HL-60 (cell line): ENCODE measurements around the gene ATP6V1D.

ENCODE experiments used
- DNase-seq, 2 experiments: peaks; one replicate each; pipeline ENCODE4 v3.0.0-alpha.2; 2010 to 2020; ENCODE audit warnings: low read depth in 1 of 2, low spot score in 1 of 2
- H3K27ac ChIP-seq: fragments of 250-450 bp; sonication (Bioruptor Pico); replicated peaks from 2 replicates; pipeline ENCODE4 v1.5.1; 2020; ENCODE audit warnings: mild to moderate bottlenecking, moderate library complexity
- H3K27me3 ChIP-seq: fragments of 250-450 bp; sonication (Bioruptor Pico); 2 replicates; pipeline ENCODE4 v1.5.1; 2021; ENCODE audit warnings: mild to moderate bottlenecking, moderate library complexity; ENCODE audit not compliant: insufficient read depth, poor library complexity, severe bottlenecking
- H3K4me3 ChIP-seq: replicated peaks from 2 replicates; pipeline ENCODE4 v1.5.1; 2011; ENCODE audit warnings: mild to moderate bottlenecking, control low read depth, low read length; ENCODE audit not compliant: insufficient read depth
- CTCF ChIP-seq: IDR thresholded peaks from one replicate; pipeline ENCODE4 v1.5.1; 2011; ENCODE audit warnings: low read length, control low read depth, inconsistent platforms; ENCODE audit not compliant: insufficient read depth
- GABPA ChIP-seq: IDR thresholded peaks from 2 replicates; pipeline ENCODE4 v1.6.1; 2012; ENCODE audit warnings: low read depth
- POLR2AphosphoS5 ChIP-seq: IDR thresholded peaks from 2 replicates; pipeline ENCODE4 v1.6.1; 2012; ENCODE audit warnings: low read depth
- REST ChIP-seq: IDR thresholded peaks from 2 replicates; pipeline ENCODE4 v1.6.1; 2012; ENCODE audit warnings: low read depth; ENCODE audit not compliant: insufficient replicate concordance
- SPI1 ChIP-seq: IDR thresholded peaks from 2 replicates; pipeline ENCODE4 v1.6.1; 2012; ENCODE audit warnings: low read depth, mild to moderate bottlenecking, borderline replicate concordance

Gene ATP6V1D

GRCh38 chr14:67395086-67395875 is 35.7 kb upstream of the ATP6V1D start:
- no peak overlapping the region for H3K27ac ChIP-seq
- DNase-seq, result no peak
- no peak overlapping the region for H3K4me3 ChIP-seq
- TF ChIP-seq GABPA, result no peak
- no peak for TF ChIP-seq SPI1
- TF ChIP-seq REST, result no peak
- no peak for TF ChIP-seq CTCF
- no peak for TF ChIP-seq POLR2AphosphoS5
- H3K27me3 ChIP-seq, result no peaks in the 10 kb centered on the region

- no peak overlapping the region for H3K4me3 ChIP-seq
These were observed 34.1 kb upstream of the ATP6V1D start for GRCh38 chr14:67393689-67394088.

More at GRCh38 chr14:67393689-67394088, 34.1 kb upstream of the ATP6V1D start:
- Histone ChIP-seq H3K27me3 (no peaks in the 10 kb centered on the region), H3K27ac (no peak overlapping the region)
- no peak for DNase-seq
- no peak for TF ChIP-seq REST
- no peak for TF ChIP-seq CTCF
- TF ChIP-seq GABPA, result no peak
- TF ChIP-seq POLR2AphosphoS5, result no peak
- no peak for TF ChIP-seq SPI1
